Prostate gland (tissue), 2 donors: Measurements from ENCODE around the gene WDR59. TPM values are rescaled to one million over a fixed set of nuclear protein-coding genes. Genes with fewer than 3 reads are reported as not detected.

ENCODE experiments used
- DNase-seq: peaks from one replicate; pipeline ENCODE4 v3.0.0-alpha.2; 2019; ENCODE audit warnings: low spot score
- H3K27ac ChIP-seq, 2 donors: fragments of 200-600 bp; sonication (generic); 2 replicates each; pipeline ENCODE4 v1.5.1; 2017 to 2019
- H3K27me3 ChIP-seq: fragments of 200-600 bp; sonication (generic); replicated peaks from 2 replicates; pipeline ENCODE4 v1.5.1; 2019; ENCODE audit not compliant: insufficient read depth
- H3K36me3 ChIP-seq, 2 donors: fragments of 200-600 bp; sonication (generic); 1 replicate in 1 of 2; 2 replicates in 1 of 2; pipeline versions ENCODE4 v1.5.1 to v1.8.1; 2017 to 2019
- H3K4me1 ChIP-seq: fragments of 200-600 bp; sonication (generic); replicated peaks from 2 replicates; pipeline ENCODE4 v1.5.1; 2019
- H3K4me3 ChIP-seq, 2 donors: fragments of 200-600 bp; sonication (generic); 2 replicates each; pipeline ENCODE4 v1.5.1; 2017 to 2019
- H3K9me3 ChIP-seq: fragments of 200-600 bp; sonication (generic); 2 replicates; pipeline ENCODE4 v1.5.1; 2017
- CTCF ChIP-seq, 4 experiments: fragments of 200-600 bp in 2 of 4; fragments of 450-650 bp in 2 of 4; sonication (generic) in 2 of 4; IDR thresholded peaks; 1 replicate in 3 of 4; 2 replicates in 1 of 4; pipeline ENCODE4 v1.5.1; 2016 to 2019; ENCODE audit warnings: antibody characterized with exemption in 4 of 4, mild to moderate bottlenecking in 2 of 4, moderate library complexity in 2 of 4
- POLR2A ChIP-seq: fragments of 450-650 bp; IDR thresholded peaks from one replicate; pipeline ENCODE4 v1.6.1; 2016; ENCODE audit warnings: antibody characterized with exemption, mild to moderate bottlenecking
- POLR2AphosphoS5 ChIP-seq: sonication (generic); formaldehyde crosslinking; IDR thresholded peaks from one replicate; pipeline ENCODE4 v1.6.1; 2017; ENCODE audit warnings: antibody characterized with exemption
- WGBS: methylation state at CpG from one replicate; pipeline ENCODE4 v1.1.5; 2018; 5-methylcytosine and 5-hydroxymethylcytosine counted together
- intact Hi-C: fragments of 100-400 bp; cut with DNase I; formaldehyde crosslinking; loops from one replicate; pipeline ENCODE4 v1.14.2; 2022
- total RNA-seq, 2 donors: library from RNA; depleted of rRNA; stranded (reverse); fragments of >200 nt; gene quantifications; one replicate each; pipeline ENCODE4 v1.1.0, GENCODE V29; 2016

WDR59 gene
- total RNA-seq, 2 donors from 2014 or later = 38.5 to 62.6 TPM

- intact Hi-C loops = no loop called here
- H3K4me1 ChIP-seq = no peaks in the 10 kb centered on the region
- DNase-seq = no peak
- peaks cover 0 to 3% of the 10 kb centered on the region in 2 donors for H3K36me3 ChIP-seq
- no peaks in the 10 kb centered on the region for H3K27me3 ChIP-seq
- H3K4me3 ChIP-seq = no peak overlapping the region
- no peaks in the 10 kb centered on the region for H3K9me3 ChIP-seq
- 79% methylated on average over 1 of the region's 1 CpG for WGBS
- no peak overlapping the region for H3K27ac ChIP-seq
- TF ChIP-seq POLR2AphosphoS5 (no peak), POLR2A (no peak), CTCF (IDR thresholded peaks at IDR 0.05) (no peak)
These were observed 81.8 kb downstream of the WDR59 start for GRCh38 chr16:74903120-74903519.

GRCh38 chr16:74902161-74902560 is 82.8 kb downstream of the WDR59 start:
- WGBS = 92% methylated on average over 5 of the region's 5 CpGs
- no peak overlapping the region for H3K27ac ChIP-seq
- no peaks in the 10 kb centered on the region for H3K9me3 ChIP-seq
- no peaks in the 10 kb centered on the region for H3K27me3 ChIP-seq
- no peak for TF ChIP-seq CTCF (IDR thresholded peaks at IDR 0.05)
- no peak for TF ChIP-seq POLR2A
- TF ChIP-seq POLR2AphosphoS5 = no peak
- no peak overlapping the region for H3K4me3 ChIP-seq
- intact Hi-C loops = no loop called here
- no peaks in the 10 kb centered on the region for H3K4me1 ChIP-seq
- peaks cover 0 to 3% of the 10 kb centered on the region in 2 donors for H3K36me3 ChIP-seq
- no peak for DNase-seq

GRCh38 chr16:74901606-74902005 is 83.3 kb downstream of the WDR59 start:
- H3K9me3 ChIP-seq = no peaks in the 10 kb centered on the region
- DNase-seq = no peak
- no peak for TF ChIP-seq POLR2AphosphoS5
- TF ChIP-seq CTCF (IDR thresholded peaks at IDR 0.05) = no peak
- TF ChIP-seq POLR2A = no peak
- H3K4me3 ChIP-seq = no peak overlapping the region
- H3K36me3 ChIP-seq = peaks cover 0 to 3% of the 10 kb centered on the region in 2 donors
- 94% methylated on average over 4 of the region's 4 CpGs for WGBS
- H3K4me1 ChIP-seq = no peaks in the 10 kb centered on the region
- intact Hi-C loops = no loop called here
- H3K27ac ChIP-seq = no peak overlapping the region
- H3K27me3 ChIP-seq = no peaks in the 10 kb centered on the region

- no peaks in the 10 kb centered on the region for H3K27me3 ChIP-seq
- WGBS = 96% methylated on average over 4 of the region's 4 CpGs
- TF ChIP-seq POLR2AphosphoS5 (no peak), CTCF (IDR thresholded peaks at IDR 0.05) (no peak), POLR2A (no peak)
- no peak overlapping the region for H3K4me3 ChIP-seq
- DNase-seq = no peak
- no peak overlapping the region for H3K27ac ChIP-seq
- H3K4me1 ChIP-seq = no peaks in the 10 kb centered on the region
- intact Hi-C loops = no loop called here
- H3K36me3 ChIP-seq = peaks cover 0 to 3% of the 10 kb centered on the region in 2 donors
- no peaks in the 10 kb centered on the region for H3K9me3 ChIP-seq
These were observed 85.1 kb downstream of the WDR59 start for GRCh38 chr16:74899816-74900215.

GRCh38 chr16:74898659-74899058 is 86.3 kb downstream of the WDR59 start:
- 90% methylated on average over 8 of the region's 8 CpGs for WGBS
- Histone ChIP-seq H3K27me3 (no peaks in the 10 kb centered on the region), H3K4me1 (no peaks in the 10 kb centered on the region), H3K9me3 (no peaks in the 10 kb centered on the region), H3K36me3 (peaks cover 0 to under 1% of the 10 kb centered on the region in 2 donors), H3K27ac (no peak overlapping the region), H3K4me3 (no peak overlapping the region)
- intact Hi-C loops = no loop called here
- DNase-seq = no peak
- TF ChIP-seq CTCF (IDR thresholded peaks at IDR 0.05) (no peak), POLR2AphosphoS5 (no peak), POLR2A (no peak)
